Mesodermal cell (in vitro differentiated cells): Measurements from ENCODE around the gene EDDM3A.

Source experiments
- H3K27ac ChIP-seq: 2 replicates; pipeline ENCODE4 v1.7.0; 2013; ENCODE audit warnings: mild to moderate bottlenecking, low read depth, low read length, moderate library complexity; ENCODE audit not compliant: severe bottlenecking
- H3K36me3 ChIP-seq: 2 replicates; pipeline ENCODE4 v1.7.1; 2013; ENCODE audit warnings: mild to moderate bottlenecking, low read length, moderate library complexity; ENCODE audit not compliant: control insufficient read depth, insufficient read depth
- H3K4me1 ChIP-seq: one replicate; pipeline ENCODE4 v1.7.1; 2013; ENCODE audit warnings: mild to moderate bottlenecking, low read length; ENCODE audit not compliant: insufficient read depth, control insufficient read depth, poor library complexity, severe bottlenecking
- H3K4me3 ChIP-seq: 2 replicates; pipeline ENCODE4 v1.7.0; 2013; ENCODE audit warnings: low read length, control low read depth, mild to moderate bottlenecking; ENCODE audit not compliant: insufficient read depth, poor library complexity, severe bottlenecking; ENCODE audit errors: extremely low read depth
- H3K9me3 ChIP-seq: 2 replicates; pipeline ENCODE4 v1.7.1; 2013; ENCODE audit warnings: mild to moderate bottlenecking, low read length, moderate library complexity; ENCODE audit not compliant: control insufficient read depth
- WGBS, 2 experiments: methylation state at CpG; one replicate each; pipeline ENCODE4 v1.1.5; 2013; ENCODE audit warnings: missing lambda C conversion rate in 2 of 2; ENCODE audit not compliant: insufficient coverage in 2 of 2; 5-methylcytosine and 5-hydroxymethylcytosine counted together

EDDM3A gene

GRCh38 chr14:20782280-20782890, 36.7 kb downstream of the EDDM3A start:
- peak overlapping the region; percentile 87 for H3K27ac ChIP-seq

DNA sequence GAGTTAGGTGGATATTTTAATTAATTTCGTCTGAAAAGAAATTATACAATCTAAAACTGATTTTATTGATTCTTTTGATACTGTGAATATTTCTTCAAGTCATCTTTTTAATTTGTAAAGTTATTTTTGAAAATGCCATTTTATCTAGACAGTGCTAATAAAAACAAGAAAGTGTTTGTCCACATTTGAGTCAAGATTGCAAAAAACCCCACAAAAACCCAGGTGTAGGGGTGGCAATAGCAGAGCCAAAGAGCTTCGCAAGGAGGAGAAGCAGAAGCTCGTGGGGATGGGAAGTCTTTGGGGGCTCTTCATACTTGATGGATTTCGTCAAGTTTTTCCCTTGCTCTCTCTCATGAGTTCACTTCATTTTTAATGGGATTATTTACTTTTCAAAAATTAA, 41.3 kb downstream of the EDDM3A start:
- H3K9me3 ChIP-seq: no peaks in the 10 kb centered on the region
- no peak overlapping the region for H3K27ac ChIP-seq
- H3K36me3 ChIP-seq: no peaks in the 10 kb centered on the region
- WGBS, 2 experiments: 92% methylated on average over 2 of the region's 4 CpGs; no CpG with 5 or more reads in 1 of the 2 experiments
- peaks cover under 1% of the 10 kb centered on the region for H3K4me1 ChIP-seq
- H3K4me3 ChIP-seq: no peak overlapping the region

More at GRCh38 chr14:20782280-20782890, 36.7 kb downstream of the EDDM3A start:
- peaks cover 13% of the 10 kb centered on the region for H3K4me1 ChIP-seq
- WGBS, 2 experiments: 32 to 49% methylated on average over 3 to 4 of the region's 5 CpGs
- no peaks in the 10 kb centered on the region for H3K9me3 ChIP-seq
- H3K36me3 ChIP-seq: no peaks in the 10 kb centered on the region
- H3K4me3 ChIP-seq: no peak overlapping the region

DNA sequence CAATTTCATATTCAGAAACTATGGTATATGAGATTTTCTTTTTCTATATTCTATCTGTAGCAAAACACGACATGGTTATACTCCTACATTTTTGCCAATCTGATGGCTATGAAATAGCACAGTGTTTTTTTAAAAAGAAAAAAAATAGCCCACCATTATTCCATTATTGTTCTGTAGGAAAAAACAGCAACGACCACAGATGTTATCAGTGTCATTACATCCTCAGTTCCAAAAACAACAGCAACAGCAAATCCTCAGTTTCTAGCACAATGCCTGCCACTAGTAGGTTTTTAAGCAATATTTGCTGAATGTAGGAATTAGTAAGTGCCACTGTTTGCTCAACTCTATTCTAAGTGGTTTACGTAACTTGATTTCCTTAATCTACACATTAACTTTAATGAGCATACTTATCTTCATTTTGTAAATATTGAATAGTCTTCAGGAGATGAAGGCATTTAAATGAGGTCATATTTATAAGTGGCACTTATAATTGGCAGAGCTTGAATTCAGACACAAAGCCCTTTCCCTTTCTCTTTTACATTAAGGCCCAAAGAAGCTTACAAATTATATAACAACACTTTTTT, 43.6 kb downstream of the EDDM3A start:
- Histone ChIP-seq H3K27ac (no peak overlapping the region), H3K9me3 (no peaks in the 10 kb centered on the region), H3K4me3 (no peak overlapping the region), H3K4me1 (no peaks in the 10 kb centered on the region), H3K36me3 (no peaks in the 10 kb centered on the region)
- WGBS, 2 experiments: no CpG with 5 or more reads among the region's 3 CpGs

DNA sequence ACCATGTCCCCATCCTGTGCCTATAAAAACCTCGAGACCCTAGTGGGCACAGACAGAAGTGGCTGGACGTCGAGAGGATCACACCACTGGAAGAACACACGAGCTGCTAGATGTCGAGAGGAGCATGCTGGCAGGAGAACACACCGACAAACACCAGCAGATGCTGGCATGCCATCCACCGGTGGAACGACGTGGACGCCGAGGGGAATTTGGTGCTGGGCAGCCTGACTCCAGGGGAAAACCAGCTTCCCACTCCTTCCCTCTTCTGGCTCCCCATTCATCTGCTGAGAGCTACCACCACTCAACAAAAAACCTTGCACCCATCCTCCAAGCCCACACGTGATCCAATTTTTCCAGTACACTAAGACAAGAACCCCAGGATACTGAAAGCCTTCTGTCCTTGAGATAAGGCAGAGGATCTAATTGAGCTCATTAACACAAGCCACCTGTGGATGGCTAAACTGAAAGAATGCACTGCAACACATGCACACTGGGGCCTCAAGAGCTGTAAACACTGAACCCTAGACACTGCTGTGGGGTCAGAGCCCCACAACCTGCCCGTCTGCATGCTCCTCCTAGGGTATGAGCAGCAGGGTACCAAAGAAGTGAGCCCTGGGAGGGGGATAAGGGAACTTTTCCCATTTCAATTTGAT, 44.9 kb downstream of the EDDM3A start:
- Histone ChIP-seq H3K4me3 (no peak overlapping the region), H3K4me1 (no peaks in the 10 kb centered on the region), H3K9me3 (no peaks in the 10 kb centered on the region), H3K27ac (no peak overlapping the region), H3K36me3 (no peaks in the 10 kb centered on the region)
- WGBS, 2 experiments: 82 to 93% methylated on average over 8 to 12 of the region's 13 CpGs

- Histone ChIP-seq H3K27ac (no peak overlapping the region), H3K36me3 (no peaks in the 10 kb centered on the region), H3K4me1 (no peaks in the 10 kb centered on the region), H3K9me3 (no peaks in the 10 kb centered on the region), H3K4me3 (no peak overlapping the region)
- WGBS, 2 experiments: 76 to 79% methylated on average over 5 to 7 of the region's 7 CpGs
These were observed 45.5 kb downstream of the EDDM3A start for GRCh38 chr14:20791187-20791586.

DNA sequence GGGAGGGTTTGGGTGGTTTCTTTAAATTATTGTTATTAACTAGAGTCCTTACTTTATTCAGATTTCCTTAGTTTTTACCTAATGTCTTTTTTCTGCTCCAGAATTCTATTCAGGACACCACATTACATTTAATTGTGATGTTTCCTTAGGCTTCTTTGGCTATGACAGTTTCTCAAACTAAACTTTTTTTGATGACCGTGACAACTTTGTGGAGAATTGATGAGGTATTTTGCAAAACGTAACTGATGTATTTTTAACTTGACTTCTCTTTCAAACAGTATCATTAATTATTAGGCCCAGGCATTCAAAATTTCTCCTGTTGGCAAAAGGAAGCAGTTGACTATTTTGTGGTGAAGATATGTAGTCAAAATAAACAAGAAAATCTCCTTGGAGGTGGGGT, 45.9 kb downstream of the EDDM3A start:
- no CpG with 5 or more reads among the region's 2 CpGs for WGBS, 2 experiments
- H3K9me3 ChIP-seq: no peaks in the 10 kb centered on the region
- no peaks in the 10 kb centered on the region for H3K36me3 ChIP-seq
- H3K4me3 ChIP-seq: no peak overlapping the region
- no peaks in the 10 kb centered on the region for H3K4me1 ChIP-seq
- H3K27ac ChIP-seq: no peak overlapping the region

DNA sequence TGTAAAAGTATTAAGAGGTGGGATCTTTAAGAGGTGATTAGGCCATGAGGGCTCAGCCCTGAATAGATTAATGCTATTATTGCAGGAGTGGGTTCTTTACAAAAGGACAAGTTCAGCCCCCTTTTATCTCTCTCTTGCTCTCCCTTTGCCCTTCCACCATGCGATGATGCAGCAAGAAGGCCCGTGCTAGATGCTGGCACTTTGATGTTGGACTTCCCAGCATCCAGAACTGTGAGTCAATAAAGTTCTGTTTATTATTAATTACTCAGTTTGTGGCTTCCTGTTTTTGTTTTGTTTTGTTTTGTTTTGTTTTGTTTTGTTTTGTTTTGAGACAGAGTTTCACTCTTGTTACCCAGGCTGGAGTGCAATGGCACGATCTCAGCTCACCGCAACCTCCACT, 46.9 kb downstream of the EDDM3A start:
- H3K9me3 ChIP-seq: no peaks in the 10 kb centered on the region
- no peak overlapping the region for H3K4me3 ChIP-seq
- H3K27ac ChIP-seq: no peak overlapping the region
- WGBS, 2 experiments: 88 to 100% methylated on average over 2 to 4 of the region's 4 CpGs
- no peaks in the 10 kb centered on the region for H3K4me1 ChIP-seq
- no peaks in the 10 kb centered on the region for H3K36me3 ChIP-seq

GRCh38 chr14:20794644-20795369, 49.1 kb downstream of the EDDM3A start:
- Histone ChIP-seq H3K4me3 (no peak overlapping the region), H3K9me3 (no peaks in the 10 kb centered on the region)
- WGBS, 2 experiments: 81% methylated on average over 6 of the region's 7 CpGs; no CpG with 5 or more reads in 1 of the 2 experiments

GRCh38 chr14:20797164-20797563, 51.5 kb downstream of the EDDM3A start:
- WGBS, 2 experiments: 80 to 100% methylated on average over 1 of the region's 1 CpG
- Histone ChIP-seq H3K4me3 (no peak overlapping the region), H3K36me3 (no peaks in the 10 kb centered on the region), H3K9me3 (no peaks in the 10 kb centered on the region), H3K4me1 (peaks cover 9% of the 10 kb centered on the region), H3K27ac (no peak overlapping the region)

More at GRCh38 chr14:20794644-20795369, 49.1 kb downstream of the EDDM3A start:
- Histone ChIP-seq H3K4me1 (peaks cover 4% of the 10 kb centered on the region), H3K36me3 (no peaks in the 10 kb centered on the region), H3K27ac (no peak overlapping the region)
